ENCODE measurements around the gene AKIP1. TPM values are rescaled to one million over a fixed set of nuclear protein-coding genes. Genes with fewer than 3 reads are reported as not detected.

The AKIP1 gene
- total and polyA plus RNA-seq, 9 of the 15 experiments (the other 6 are each of a cell fraction or from before 2014, with no cell fraction given): 9.0 to 52.6 (median 36.2) TPM

DNA sequence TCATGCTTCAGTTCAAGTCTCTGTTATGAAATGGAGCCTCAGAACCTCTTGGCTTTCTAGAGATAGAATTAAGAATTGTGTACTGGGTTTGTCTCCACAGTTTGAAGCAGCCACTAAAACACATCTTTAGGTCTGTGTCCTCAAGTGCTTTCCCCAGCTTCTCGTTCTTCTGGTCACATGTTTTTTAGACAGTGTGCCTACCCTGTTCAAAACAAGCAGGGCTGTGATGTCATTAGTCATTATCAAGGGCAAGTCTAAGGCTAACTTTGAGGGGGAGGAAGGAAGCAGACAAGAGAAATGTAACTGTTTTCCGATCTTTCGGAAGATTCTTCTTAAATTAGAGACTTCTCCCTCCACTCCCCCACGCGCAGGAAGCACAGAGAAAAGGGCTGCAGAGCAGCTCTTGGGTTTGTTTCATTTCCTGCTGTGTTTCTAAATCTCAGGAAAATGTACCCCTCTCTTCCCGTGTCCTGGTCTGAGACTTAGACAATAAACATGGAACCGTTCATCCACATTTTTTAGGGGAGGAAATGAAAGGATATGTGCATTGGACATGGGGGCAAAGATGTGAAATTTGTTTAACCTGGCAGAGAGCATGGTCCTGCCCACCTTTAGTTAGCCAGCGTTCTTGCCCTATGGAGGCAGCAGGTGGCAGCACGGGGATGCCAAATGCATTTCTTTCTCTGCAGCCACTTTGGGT, 3.1 kb downstream of the AKIP1 start (continued):
- TF ChIP-seq GABPB1 (CRISPR knock-in tag; IDR thresholded peaks at IDR 0.05) (no peak), GTF2E2 (tag; IDR thresholded peaks at IDR 0.05) (no peak), HOXB6 (CRISPR knock-in tag; IDR thresholded peaks at IDR 0.05; ENCODE audit: borderline replicate concordance) (no peak), ZNF445 (CRISPR knock-in tag; IDR thresholded peaks at IDR 0.05; ENCODE audit: low read depth) (no peak), ZNF507 (tag; conservative IDR thresholded peaks at IDR 0.05) (no peak), ARID3A (IDR thresholded peaks at IDR 0.05; ENCODE audit: borderline replicate concordance, low read depth, low read length) (no peak), RNF2 (IDR thresholded peaks at IDR 0.05) (peak; percentile 62; the same call in 1 of the 2 replicates), ZNF282 (CRISPR knock-in tag; IDR thresholded peaks at IDR 0.05) (no peak), ZNF778 (CRISPR knock-in tag; IDR thresholded peaks at IDR 0.05) (no peak), L3MBTL2 (IDR thresholded peaks at IDR 0.05) (peak; percentile 90), FOXJ3 (CRISPR knock-in tag; IDR thresholded peaks at IDR 0.05) (no peak), FOS (IDR thresholded peaks at IDR 0.05; ENCODE audit: extremely low read depth, insufficient read length) (no peak), ZNF740 (CRISPR knock-in tag; IDR thresholded peaks at IDR 0.05) (no peak), ZNF740 (tag; IDR thresholded peaks at IDR 0.05) (no peak), ZNF217 (CRISPR knock-in tag; IDR thresholded peaks at IDR 0.05) (no peak), ATF7 (IDR thresholded peaks at IDR 0.05) (peak; percentile 94), ZBTB1 (CRISPR knock-in tag; IDR thresholded peaks at IDR 0.05; ENCODE audit: borderline replicate concordance, low read depth) (no peak), BRCA1 (IDR thresholded peaks at IDR 0.05) (no peak), BRCA1 (CRISPR knock-in tag; IDR thresholded peaks at IDR 0.05) (no peak), ZBTB2 (IDR thresholded peaks at IDR 0.05) (no peak; the same call in 1 of the 2 replicates), XRCC3 (IDR thresholded peaks at IDR 0.05) (no peak), ZNF589 (CRISPR knock-in tag; IDR thresholded peaks at IDR 0.05; ENCODE audit: low read depth) (peak; percentile 68; the same call in 1 of the 2 replicates), RBBP5 (IDR thresholded peaks at IDR 0.05; ENCODE audit: borderline replicate concordance, insufficient read depth, low read length, poor library complexity, severe bottlenecking) (no peak), ZBED1 (IDR thresholded peaks at IDR 0.05) (no peak)
- TF ChIP-seq, protein P1, sequence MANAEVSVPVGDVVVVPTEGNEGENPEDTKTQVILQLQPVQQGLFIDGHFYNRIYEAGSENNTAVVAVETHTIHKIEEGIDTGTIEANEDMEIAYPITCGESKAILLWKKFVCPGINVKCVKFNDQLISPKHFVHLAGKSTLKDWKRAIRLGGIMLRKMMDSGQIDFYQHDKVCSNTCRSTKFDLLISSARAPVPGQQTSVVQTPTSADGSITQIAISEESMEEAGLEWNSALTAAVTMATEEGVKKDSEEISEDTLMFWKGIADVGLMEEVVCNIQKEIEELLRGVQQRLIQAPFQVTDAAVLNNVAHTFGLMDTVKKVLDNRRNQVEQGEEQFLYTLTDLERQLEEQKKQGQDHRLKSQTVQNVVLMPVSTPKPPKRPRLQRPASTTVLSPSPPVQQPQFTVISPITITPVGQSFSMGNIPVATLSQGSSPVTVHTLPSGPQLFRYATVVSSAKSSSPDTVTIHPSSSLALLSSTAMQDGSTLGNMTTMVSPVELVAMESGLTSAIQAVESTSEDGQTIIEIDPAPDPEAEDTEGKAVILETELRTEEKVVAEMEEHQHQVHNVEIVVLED (CRISPR knock-in tag; IDR thresholded peaks at IDR 0.05): 0 out of 2 replicates have a peak, but pooled peaks have one; percentile 11
